Stimulated activated CD8-positive, alpha-beta memory T cell treated with anti-CD3 and anti-CD28 coated beads, Interleukin-2, amount 100 ng/mL, for 48 hours (primary cell): ENCODE data around the gene POU6F2.

Source experiments
- DNase-seq, 2 donors: peaks; one replicate each; pipeline ENCODE4 v3.0.0-alpha.2; 2020; ENCODE audit warnings: low read depth in 2 of 2

POU6F2 gene

DNA sequence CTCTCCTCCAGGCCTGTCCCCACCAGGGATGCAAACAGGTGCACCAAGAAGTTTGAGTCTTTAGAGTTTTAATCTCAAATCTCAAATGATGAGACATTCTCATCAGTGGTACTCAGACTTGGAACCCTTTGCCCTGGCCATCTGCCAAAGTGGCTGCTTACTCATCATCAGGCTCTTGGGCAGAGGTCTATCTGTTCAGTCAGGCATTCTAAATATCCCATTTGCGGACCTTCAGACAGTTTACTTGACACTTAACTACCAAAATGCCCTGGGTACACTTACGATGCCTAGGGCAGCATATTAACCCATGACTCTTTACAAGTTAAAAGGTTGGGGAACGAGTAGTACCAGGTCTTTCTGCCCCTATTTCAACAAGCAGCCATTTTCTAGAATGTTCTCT is 527.3 kb downstream of the POU6F2 start:
- DNase-seq = no peak

DNA sequence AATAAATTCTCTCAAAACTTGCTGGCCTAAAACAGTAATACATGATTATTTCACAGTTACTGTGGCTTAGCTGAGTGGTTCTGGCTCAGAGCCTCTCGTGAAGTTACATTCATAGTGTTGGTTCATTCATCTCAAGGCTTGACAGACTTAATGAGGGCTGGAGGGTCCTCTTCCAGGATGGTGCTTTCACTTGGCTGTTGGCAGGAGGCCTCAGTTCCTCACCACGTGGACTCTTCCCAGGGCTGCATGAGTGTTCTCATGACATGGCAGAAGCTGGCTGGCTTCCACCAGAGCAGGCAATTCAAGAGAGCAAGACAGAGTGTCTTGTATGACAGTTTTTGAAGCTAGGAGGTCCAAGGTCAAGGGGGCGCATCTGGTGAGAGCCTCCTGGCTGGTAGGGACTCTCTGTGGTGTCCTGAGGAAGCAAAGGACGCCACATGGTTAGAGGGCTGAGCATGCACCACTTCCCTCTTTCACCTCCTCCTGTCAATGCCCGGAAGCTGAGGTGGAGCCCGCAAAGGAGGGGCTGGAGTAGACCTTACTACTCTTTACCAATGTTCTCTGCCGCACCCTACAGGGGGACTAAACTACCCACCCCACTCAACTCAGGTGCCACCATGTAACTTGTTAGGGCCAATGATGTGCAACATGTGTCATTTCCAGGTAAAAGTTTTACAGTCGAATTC is 530.3 kb downstream of the POU6F2 start:
- no peak for DNase-seq

- DNase-seq = no peak
Observed at GRCh38 chr7:39509436-39509835, 531.7 kb downstream of the POU6F2 start.

DNA sequence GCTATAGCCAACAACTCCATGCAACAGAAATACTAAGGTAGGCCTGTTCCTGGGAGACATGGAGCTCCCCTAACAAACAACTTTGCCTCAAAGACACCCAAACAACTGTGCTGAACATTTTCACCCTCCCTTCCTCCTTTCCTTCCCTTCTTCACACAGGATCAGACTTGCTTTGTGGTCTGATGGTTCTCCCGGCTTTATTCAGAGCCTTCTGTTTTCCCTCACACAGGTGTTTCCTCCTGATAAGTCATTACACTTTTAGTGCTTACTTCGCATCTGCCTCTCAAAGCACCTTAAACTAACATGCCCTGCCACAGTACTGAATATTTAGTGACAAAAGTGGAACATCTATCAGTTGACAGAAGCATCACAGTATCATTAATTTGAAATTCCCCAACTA is 532.2 kb downstream of the POU6F2 start:
- no peak for DNase-seq

GRCh38 chr7:39510864-39511354 is 533.2 kb downstream of the POU6F2 start:
- no peak for DNase-seq

GRCh38 chr7:39515534-39516228 is 538.0 kb downstream of the POU6F2 start:
- DNase-seq = no peak

DNA sequence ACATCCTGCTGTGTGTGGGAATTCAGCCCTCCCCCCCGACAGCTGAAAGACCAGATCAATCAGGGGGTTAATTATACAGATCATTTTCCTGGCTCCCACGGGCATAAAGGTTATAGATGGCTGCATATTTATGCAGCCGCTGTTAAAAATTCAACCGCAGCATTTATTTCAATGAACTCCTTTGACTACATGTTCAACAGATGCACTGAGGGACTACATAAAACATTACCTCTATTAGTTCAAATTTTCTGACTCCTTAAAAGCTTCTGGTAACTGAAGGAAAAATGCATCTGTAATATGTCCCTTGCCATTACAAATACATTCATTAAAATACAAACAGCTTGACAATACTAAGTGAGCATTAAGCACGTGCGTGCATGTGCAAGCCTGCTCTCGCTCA is 538.8 kb downstream of the POU6F2 start:
- DNase-seq = no peak

GRCh38 chr7:39517240-39517639 is 539.5 kb downstream of the POU6F2 start:
- DNase-seq = no peak
